Measurements from ENCODE around the gene CALML3.

The CALML3 gene

GRCh38 chr10:5508161-5508604 is 16.6 kb upstream of the CALML3 start:
- DNase-seq, result no peak

GRCh38 chr10:5508786-5509185 is 16.0 kb upstream of the CALML3 start:
- no peak for DNase-seq

GRCh38 chr10:5509236-5509635 is 15.5 kb upstream of the CALML3 start:
- DNase-seq, result no peak

- DNase-seq, result no peak
Measured at GRCh38 chr10:5509691-5510090, 15.1 kb upstream of the CALML3 start.

GRCh38 chr10:5510281-5511072 is 14.3 kb upstream of the CALML3 start:
- no peak for DNase-seq

GRCh38 chr10:5511231-5511884 is 13.4 kb upstream of the CALML3 start:
- DNase-seq, result no peak

GRCh38 chr10:5511885-5512280 is 12.9 kb upstream of the CALML3 start:
- DNase-seq, result no peak

GRCh38 chr10:5512331-5512730 is 12.4 kb upstream of the CALML3 start:
- DNase-seq, result no peak

- no peak for DNase-seq
Measured at GRCh38 chr10:5512881-5513612, 11.7 kb upstream of the CALML3 start.

- DNase-seq, result no peak
Measured at GRCh38 chr10:5514226-5514850, 10.4 kb upstream of the CALML3 start.

- no peak for DNase-seq
Measured at GRCh38 chr10:5515948-5516761, 8.6 kb upstream of the CALML3 start.

- DNase-seq, result no peak
Measured at GRCh38 chr10:5517546-5517945, 7.2 kb upstream of the CALML3 start.

- DNase-seq, result no peak
Measured at GRCh38 chr10:5518143-5518542, 6.6 kb upstream of the CALML3 start.

GRCh38 chr10:5519054-5519453 is 5.7 kb upstream of the CALML3 start:
- DNase-seq, result no peak

GRCh38 chr10:5522913-5523560 is 1.7 kb upstream of the CALML3 start:
- no peak for DNase-seq

- no peak for DNase-seq
Measured at GRCh38 chr10:5523796-5524574, 776 bp upstream of the CALML3 start.

- DNase-seq, result no peak
Measured at GRCh38 chr10:5525561-5526341, 990 bp downstream of the CALML3 start.

- DNase-seq, result no peak
Measured at GRCh38 chr10:5526691-5527331, 2.0 kb downstream of the CALML3 start.

- DNase-seq, result no peak
Measured at GRCh38 chr10:5527332-5528200, 2.8 kb downstream of the CALML3 start.
